Measurements from ENCODE around the gene HS3ST4. TPM values are rescaled to one million over a fixed set of nuclear protein-coding genes. Genes with fewer than 3 reads are reported as not detected.

The HS3ST4 gene
- total and polyA plus RNA-seq, 2 donors from 2014 or later, result not detected

GRCh38 chr16:26175944-26176343, 484.2 kb downstream of the HS3ST4 start:
- intact Hi-C loops (cut with DNase I), result no loop called here
- Histone ChIP-seq H3K4me1 (ENCODE audit: control insufficient read depth in 2 of 3, insufficient read depth in 2 of 3, low read depth in 1 of 3, low read length in 3 of 3) (no peaks in the 10 kb centered on the region), H3K36me3 (ENCODE audit: control insufficient read depth in 2 of 3, insufficient read depth in 3 of 3, low read length in 3 of 3) (no peaks in the 10 kb centered on the region), H3K27me3 (ENCODE audit: control insufficient read depth, insufficient read depth, low read length) (no peaks in the 10 kb centered on the region), H3K27ac (ENCODE audit: low read depth in 2 of 2, low read length in 2 of 2) (no peak overlapping the region), H3K9ac (ENCODE audit: low read length in 3 of 3) (no peak overlapping the region), H3K9me3 (ENCODE audit: control insufficient read depth in 2 of 3, insufficient read depth in 1 of 3, low read length in 3 of 3) (no peaks in the 10 kb centered on the region), H3K4me3 (ENCODE audit: low read length in 3 of 3) (no peak overlapping the region)
- DNase-seq (no peak), FAIRE-seq (no peak)
- TF ChIP-seq CTCF (IDR thresholded peaks at IDR 0.05; ENCODE audit: borderline replicate concordance, extremely low read depth, insufficient read depth), result no peak

DNA sequence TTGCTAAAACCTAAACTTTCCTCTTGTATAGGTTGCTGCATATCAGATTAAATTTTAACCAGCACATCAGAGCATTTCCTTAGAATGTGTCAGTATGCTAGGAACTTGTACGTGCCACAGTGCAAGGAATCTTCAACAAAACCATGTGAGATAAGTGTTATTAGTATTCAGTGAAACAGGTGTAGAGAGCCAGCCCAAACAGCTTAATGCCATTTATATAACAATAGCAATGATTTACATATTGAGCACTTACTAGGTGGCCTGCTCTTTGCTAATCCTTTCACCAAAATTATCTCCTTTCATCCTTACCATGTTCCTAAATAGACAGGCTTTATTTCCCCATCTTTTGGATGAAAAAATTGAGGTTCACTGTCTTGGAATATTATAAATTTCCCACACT, 485.7 kb downstream of the HS3ST4 start:
- no peak overlapping the region for H3K9ac ChIP-seq (ENCODE audit: low read length in 3 of 3)
- H3K9me3 ChIP-seq (ENCODE audit: control insufficient read depth in 2 of 3, insufficient read depth in 1 of 3, low read length in 3 of 3), result no peaks in the 10 kb centered on the region
- H3K27me3 ChIP-seq (ENCODE audit: control insufficient read depth, insufficient read depth, low read length), result no peaks in the 10 kb centered on the region
- no peak for FAIRE-seq
- no peaks in the 10 kb centered on the region for H3K4me1 ChIP-seq (ENCODE audit: control insufficient read depth in 2 of 3, insufficient read depth in 2 of 3, low read depth in 1 of 3, low read length in 3 of 3)
- H3K4me3 ChIP-seq (ENCODE audit: low read length in 3 of 3), result no peak overlapping the region
- DNase-seq, result no peak
- H3K36me3 ChIP-seq (ENCODE audit: control insufficient read depth in 2 of 3, insufficient read depth in 3 of 3, low read length in 3 of 3), result no peaks in the 10 kb centered on the region
- intact Hi-C loops (cut with DNase I), result no loop called here
- no peak overlapping the region for H3K27ac ChIP-seq (ENCODE audit: low read depth in 2 of 2, low read length in 2 of 2)
- TF ChIP-seq CTCF (IDR thresholded peaks at IDR 0.05; ENCODE audit: borderline replicate concordance, extremely low read depth, insufficient read depth), result no peak

- DNase-seq (no peak), FAIRE-seq (no peak)
- H3K27ac ChIP-seq (ENCODE audit: low read depth in 2 of 2, low read length in 2 of 2), result no peak overlapping the region
- no peaks in the 10 kb centered on the region for H3K9me3 ChIP-seq (ENCODE audit: control insufficient read depth in 2 of 3, insufficient read depth in 1 of 3, low read length in 3 of 3)
- no peaks in the 10 kb centered on the region for H3K27me3 ChIP-seq (ENCODE audit: control insufficient read depth, insufficient read depth, low read length)
- intact Hi-C loops (cut with DNase I), result no loop called here
- H3K4me3 ChIP-seq (ENCODE audit: low read length in 3 of 3), result no peak overlapping the region
- no peak overlapping the region for H3K9ac ChIP-seq (ENCODE audit: low read length in 3 of 3)
- TF ChIP-seq CTCF (IDR thresholded peaks at IDR 0.05; ENCODE audit: borderline replicate concordance, extremely low read depth, insufficient read depth), result no peak
- H3K36me3 ChIP-seq (ENCODE audit: control insufficient read depth in 2 of 3, insufficient read depth in 3 of 3, low read length in 3 of 3), result no peaks in the 10 kb centered on the region
- H3K4me1 ChIP-seq (ENCODE audit: control insufficient read depth in 2 of 3, insufficient read depth in 2 of 3, low read depth in 1 of 3, low read length in 3 of 3), result no peaks in the 10 kb centered on the region
Measured at GRCh38 chr16:26178298-26178697, 486.5 kb downstream of the HS3ST4 start.

- FAIRE-seq, result no peak
- Histone ChIP-seq H3K9ac (ENCODE audit: low read length in 3 of 3) (no peak overlapping the region), H3K4me3 (ENCODE audit: low read length in 3 of 3) (no peak overlapping the region), H3K27me3 (ENCODE audit: control insufficient read depth, insufficient read depth, low read length) (no peaks in the 10 kb centered on the region), H3K36me3 (ENCODE audit: control insufficient read depth in 2 of 3, insufficient read depth in 3 of 3, low read length in 3 of 3) (no peaks in the 10 kb centered on the region), H3K9me3 (ENCODE audit: control insufficient read depth in 2 of 3, insufficient read depth in 1 of 3, low read length in 3 of 3) (no peaks in the 10 kb centered on the region), H3K27ac (ENCODE audit: low read depth in 2 of 2, low read length in 2 of 2) (no peak overlapping the region), H3K4me1 (ENCODE audit: control insufficient read depth in 2 of 3, insufficient read depth in 2 of 3, low read depth in 1 of 3, low read length in 3 of 3) (peaks cover 0 to 2% (median 0%) of the 10 kb centered on the region in 3 donors)
- intact Hi-C loops (cut with DNase I), result no loop called here
- DNase-seq, result no peak
- TF ChIP-seq CTCF (IDR thresholded peaks at IDR 0.05; ENCODE audit: borderline replicate concordance, extremely low read depth, insufficient read depth), result no peak
Measured at GRCh38 chr16:26186091-26186615, 494.4 kb downstream of the HS3ST4 start.
